ENCODE results near the gene ANKRD23. TPM values are rescaled to one million over a fixed set of nuclear protein-coding genes. Genes with fewer than 3 reads are reported as not detected.
"Not testable (repeated sequence)": the region's sequence is repeated elsewhere in the genome, so short reads cannot be mapped to it uniquely, and the experiment has no call there.

Gene ANKRD23
- total RNA-seq, 1 donor from 2014 or later, result 0.98 TPM

GRCh38 chr2:96806468-96807126 lies 37.2 kb downstream of the ANKRD23 start:
- intact Hi-C loops (cut with DNase I), result no loop called here
- Histone ChIP-seq H3K9me3 (no peaks in the 10 kb centered on the region), H3K4me1 (peaks cover 2% of the 10 kb centered on the region), H3K36me3 (peaks cover 0 to 31% of the 10 kb centered on the region in 2 donors), H3K4me3 (no peak overlapping the region), H3K27ac (no peak overlapping the region), H3K27me3 (no peaks in the 10 kb centered on the region)
- no peak for DNase-seq (ENCODE audit: extremely low spot score in 2 of 2)
- no peak for TF ChIP-seq POLR2A (IDR thresholded peaks at IDR 0.05)
- TF ChIP-seq, protein P1, sequence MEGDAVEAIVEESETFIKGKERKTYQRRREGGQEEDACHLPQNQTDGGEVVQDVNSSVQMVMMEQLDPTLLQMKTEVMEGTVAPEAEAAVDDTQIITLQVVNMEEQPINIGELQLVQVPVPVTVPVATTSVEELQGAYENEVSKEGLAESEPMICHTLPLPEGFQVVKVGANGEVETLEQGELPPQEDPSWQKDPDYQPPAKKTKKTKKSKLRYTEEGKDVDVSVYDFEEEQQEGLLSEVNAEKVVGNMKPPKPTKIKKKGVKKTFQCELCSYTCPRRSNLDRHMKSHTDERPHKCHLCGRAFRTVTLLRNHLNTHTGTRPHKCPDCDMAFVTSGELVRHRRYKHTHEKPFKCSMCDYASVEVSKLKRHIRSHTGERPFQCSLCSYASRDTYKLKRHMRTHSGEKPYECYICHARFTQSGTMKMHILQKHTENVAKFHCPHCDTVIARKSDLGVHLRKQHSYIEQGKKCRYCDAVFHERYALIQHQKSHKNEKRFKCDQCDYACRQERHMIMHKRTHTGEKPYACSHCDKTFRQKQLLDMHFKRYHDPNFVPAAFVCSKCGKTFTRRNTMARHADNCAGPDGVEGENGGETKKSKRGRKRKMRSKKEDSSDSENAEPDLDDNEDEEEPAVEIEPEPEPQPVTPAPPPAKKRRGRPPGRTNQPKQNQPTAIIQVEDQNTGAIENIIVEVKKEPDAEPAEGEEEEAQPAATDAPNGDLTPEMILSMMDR (IDR thresholded peaks at IDR 0.05), result no peak
- TF ChIP-seq POLR2AphosphoS5 (IDR thresholded peaks at IDR 0.05; ENCODE audit: insufficient read depth in 1 of 2, low read depth in 1 of 2), result no peak

GRCh38 chr2:96805946-96806345 lies 37.9 kb downstream of the ANKRD23 start:
- H3K4me3 ChIP-seq; intact Hi-C loops (cut with DNase I); H3K9me3 ChIP-seq; H3K4me1 ChIP-seq; DNase-seq (ENCODE audit: extremely low spot score in 2 of 2); H3K27ac ChIP-seq; H3K27me3 ChIP-seq: not testable (repeated sequence)
- H3K36me3 ChIP-seq, result peaks cover 0 to 31% of the 10 kb centered on the region in 2 donors

DNA sequence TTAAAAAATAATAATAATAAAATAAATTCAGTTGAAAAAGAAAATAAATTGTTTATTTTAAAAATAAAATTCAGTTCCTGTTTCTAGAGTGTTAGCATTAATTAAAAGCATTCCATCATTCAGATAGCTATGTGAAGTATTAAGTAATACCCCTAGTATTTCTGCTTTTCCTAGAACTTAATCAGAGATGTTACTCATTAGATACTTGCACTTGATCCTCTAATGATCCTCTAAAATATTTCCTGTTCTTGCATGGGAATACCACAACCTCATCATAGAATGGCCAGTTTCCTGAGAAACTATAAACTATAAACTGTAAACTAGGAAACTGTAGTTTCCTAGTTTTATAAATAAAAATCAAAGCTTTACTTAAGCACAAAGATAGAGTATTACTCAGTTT lies 38.8 kb downstream of the ANKRD23 start:
- Histone ChIP-seq H3K27me3 (no peaks in the 10 kb centered on the region), H3K4me3 (no peak overlapping the region), H3K36me3 (peaks cover 0 to 27% of the 10 kb centered on the region in 2 donors), H3K9me3 (no peaks in the 10 kb centered on the region), H3K27ac (no peak overlapping the region), H3K4me1 (peaks cover 8% of the 10 kb centered on the region)
- DNase-seq (ENCODE audit: extremely low spot score in 2 of 2), result no peak
- no peak for TF ChIP-seq POLR2AphosphoS5 (IDR thresholded peaks at IDR 0.05; ENCODE audit: insufficient read depth in 1 of 2, low read depth in 1 of 2)
- TF ChIP-seq, protein P1 (IDR thresholded peaks at IDR 0.05), result no peak
- TF ChIP-seq POLR2A (IDR thresholded peaks at IDR 0.05), result no peak
- intact Hi-C loops (cut with DNase I), result no loop called here

- intact Hi-C loops (cut with DNase I), result no loop called here
These were observed 41.1 kb downstream of the ANKRD23 start for GRCh38 chr2:96802721-96803120.

GRCh38 chr2:96801786-96802595 lies 41.8 kb downstream of the ANKRD23 start:
- intact Hi-C loops (cut with DNase I), result no loop called here
- Histone ChIP-seq H3K4me3 (no peak overlapping the region), H3K27ac (no peak overlapping the region), H3K9me3 (no peaks in the 10 kb centered on the region), H3K4me1 (peaks cover 8% of the 10 kb centered on the region), H3K27me3 (no peaks in the 10 kb centered on the region), H3K36me3 (peaks cover 0 to 22% of the 10 kb centered on the region in 2 donors)
- TF ChIP-seq, protein P1 (IDR thresholded peaks at IDR 0.05), result no peak
- TF ChIP-seq POLR2A (IDR thresholded peaks at IDR 0.05) (no peak), POLR2AphosphoS5 (IDR thresholded peaks at IDR 0.05; ENCODE audit: insufficient read depth in 1 of 2, low read depth in 1 of 2) (no peak)
- DNase-seq (ENCODE audit: extremely low spot score in 2 of 2), result no peak

More at GRCh38 chr2:96802721-96803120, 41.1 kb downstream of the ANKRD23 start:
- H3K4me1 ChIP-seq, result peaks cover 8% of the 10 kb centered on the region
- no peaks in the 10 kb centered on the region for H3K9me3 ChIP-seq
- H3K36me3 ChIP-seq, result peaks cover 0 to 22% of the 10 kb centered on the region in 2 donors
- H3K4me3 ChIP-seq, result no peak overlapping the region
- DNase-seq (ENCODE audit: extremely low spot score in 2 of 2), result no peak
- no peak overlapping the region for H3K27ac ChIP-seq
- TF ChIP-seq POLR2AphosphoS5 (IDR thresholded peaks at IDR 0.05; ENCODE audit: insufficient read depth in 1 of 2, low read depth in 1 of 2) (no peak), POLR2A (IDR thresholded peaks at IDR 0.05) (no peak)
- TF ChIP-seq, protein P1 (IDR thresholded peaks at IDR 0.05), result no peak
- H3K27me3 ChIP-seq, result no peaks in the 10 kb centered on the region

Measured in vagina (tissue), 2 donors.